ENCODE data around the gene SNW1.

DNA sequence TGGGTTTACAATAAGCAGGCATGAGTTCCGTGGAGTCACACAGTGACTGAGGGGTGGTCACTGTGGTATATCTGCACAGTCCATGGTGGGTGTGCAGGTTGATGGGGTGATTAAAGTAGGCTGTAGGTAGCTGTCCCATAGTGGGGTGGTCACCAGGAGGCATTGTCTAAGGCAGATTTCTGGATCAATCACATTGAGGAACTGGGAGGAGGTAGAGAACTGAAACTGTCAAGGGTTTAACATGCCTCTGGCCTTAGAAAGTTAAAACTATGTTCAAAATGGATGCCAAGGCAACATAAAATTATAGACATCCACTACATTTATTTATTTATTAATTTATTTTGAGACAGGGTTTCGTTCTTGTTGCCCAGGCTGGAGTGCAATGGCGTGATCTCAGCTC, 47.3 kb upstream of the SNW1 start:
- TF ChIP-seq, protein P1, sequence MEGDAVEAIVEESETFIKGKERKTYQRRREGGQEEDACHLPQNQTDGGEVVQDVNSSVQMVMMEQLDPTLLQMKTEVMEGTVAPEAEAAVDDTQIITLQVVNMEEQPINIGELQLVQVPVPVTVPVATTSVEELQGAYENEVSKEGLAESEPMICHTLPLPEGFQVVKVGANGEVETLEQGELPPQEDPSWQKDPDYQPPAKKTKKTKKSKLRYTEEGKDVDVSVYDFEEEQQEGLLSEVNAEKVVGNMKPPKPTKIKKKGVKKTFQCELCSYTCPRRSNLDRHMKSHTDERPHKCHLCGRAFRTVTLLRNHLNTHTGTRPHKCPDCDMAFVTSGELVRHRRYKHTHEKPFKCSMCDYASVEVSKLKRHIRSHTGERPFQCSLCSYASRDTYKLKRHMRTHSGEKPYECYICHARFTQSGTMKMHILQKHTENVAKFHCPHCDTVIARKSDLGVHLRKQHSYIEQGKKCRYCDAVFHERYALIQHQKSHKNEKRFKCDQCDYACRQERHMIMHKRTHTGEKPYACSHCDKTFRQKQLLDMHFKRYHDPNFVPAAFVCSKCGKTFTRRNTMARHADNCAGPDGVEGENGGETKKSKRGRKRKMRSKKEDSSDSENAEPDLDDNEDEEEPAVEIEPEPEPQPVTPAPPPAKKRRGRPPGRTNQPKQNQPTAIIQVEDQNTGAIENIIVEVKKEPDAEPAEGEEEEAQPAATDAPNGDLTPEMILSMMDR (conservative IDR thresholded peaks at IDR 0.05) = no peak
- no peak for TF ChIP-seq EZH2 (IDR thresholded peaks at IDR 0.05; ENCODE audit: low read depth)

Measured in PC-9 (cell line).